K562 (cell line): ENCODE results near the gene LRRC74B. TPM values are rescaled to one million over a fixed set of nuclear protein-coding genes. Genes with fewer than 3 reads are reported as not detected.
A peak's percentile ranks its signal among the peaks of the same experiment; 100 is the strongest.

Experiments used
- ATF2 ChIP-seq: sonication (generic); formaldehyde crosslinking; IDR thresholded peaks from 2 replicates; pipeline ENCODE4 v1.8.1; 2022; ENCODE audit warnings: missing genetic modification reagents
- CHCHD3 ChIP-seq: fragments of 250-450 bp; sonication (Bioruptor Pico); IDR thresholded peaks from 2 replicates; pipeline ENCODE4 v2.1.2; 2022; ENCODE audit warnings: mild to moderate bottlenecking
- CHD2 ChIP-seq: IDR thresholded peaks from 2 replicates; pipeline ENCODE4 v1.6.1; 2011; ENCODE audit warnings: low read depth, low read length
- DPF2 ChIP-seq: fragments of 450-650 bp; IDR thresholded peaks from 2 replicates; pipeline ENCODE4 v1.6.1; 2016
- ELF2 ChIP-seq: fragments of 250-450 bp; sonication (Bioruptor Pico); IDR thresholded peaks from 2 replicates; pipeline ENCODE4 v1.5.0; 2021; ENCODE audit warnings: mild to moderate bottlenecking
- EP300 ChIP-seq: IDR thresholded peaks from 2 replicates; pipeline ENCODE4 v1.6.1; 2012; ENCODE audit warnings: low read length, improper control_type of control experiment
- FOXA1 ChIP-seq: fragments of 450-650 bp; IDR thresholded peaks from 2 replicates; pipeline ENCODE4 v1.6.1; 2016; ENCODE audit warnings: mild to moderate bottlenecking, borderline replicate concordance
- HOXB6 ChIP-seq: fragments of 250-450 bp; sonication (Bioruptor Pico); IDR thresholded peaks from 2 replicates; pipeline ENCODE4 v1.5.1; 2022; ENCODE audit warnings: mild to moderate bottlenecking, borderline replicate concordance
- LCOR ChIP-seq: sonication (generic); formaldehyde crosslinking; IDR thresholded peaks from 2 replicates; pipeline ENCODE4 v1.8.0; 2022; ENCODE audit warnings: mild to moderate bottlenecking, missing genetic modification reagents
- MXD1 ChIP-seq: fragments of 250-450 bp; sonication (Bioruptor Pico); IDR thresholded peaks from 2 replicates; pipeline ENCODE4 v1.8.0; 2021; ENCODE audit warnings: borderline replicate concordance, mild to moderate bottlenecking, moderate library complexity; ENCODE audit not compliant: poor library complexity, severe bottlenecking
- MXI1 ChIP-seq: IDR thresholded peaks from 2 replicates; pipeline ENCODE4 v1.6.1; 2011; ENCODE audit warnings: low read depth, mild to moderate bottlenecking, improper control_type of control experiment, low read length
- PHF8 ChIP-seq: fragments of 200-600 bp; sonication (generic); IDR thresholded peaks from 2 replicates; pipeline ENCODE4 v1.6.1; 2012; ENCODE audit warnings: mixed run types, mild to moderate bottlenecking, inconsistent platforms, low read length, moderate library complexity, borderline replicate concordance
- PRPF4 ChIP-seq: fragments of 200-400 bp; formaldehyde crosslinking; IDR thresholded peaks from one replicate; pipeline ENCODE4 v1.6.1; 2017; ENCODE audit warnings: low read length, low read depth, mild to moderate bottlenecking; ENCODE audit not compliant: insufficient read depth, poor library complexity, severe bottlenecking
- PURB ChIP-seq: sonication (generic); formaldehyde crosslinking; IDR thresholded peaks from 2 replicates; pipeline ENCODE4 v1.9.0; 2021; ENCODE audit warnings: low read depth, mild to moderate bottlenecking, missing genetic modification reagents
- RNF219 ChIP-seq: fragments of 250-450 bp; sonication (Bioruptor Pico); IDR thresholded peaks from 2 replicates; pipeline ENCODE4 v1.5.0; 2022; ENCODE audit warnings: mild to moderate bottlenecking
- TBL1XR1 ChIP-seq, 2 experiments: IDR thresholded peaks; 2 replicates each; pipeline ENCODE4 v1.6.1; 2012; ENCODE audit warnings: improper control_type of control experiment in 2 of 2, low read length in 2 of 2, mild to moderate bottlenecking in 1 of 2
- TCFL5 ChIP-seq: fragments of 250-450 bp; sonication (Bioruptor Pico); conservative IDR thresholded peaks from 2 replicates; pipeline ENCODE4 v1.6.1; 2021; ENCODE audit warnings: mild to moderate bottlenecking, moderate library complexity, matching md5 sums
- ZNF354B ChIP-seq: fragments of 250-450 bp; sonication (Bioruptor Pico); IDR thresholded peaks from 2 replicates; pipeline ENCODE4 v1.4.0; 2020
- ZNF395 ChIP-seq: fragments of 200-800 bp; sonication (Bioruptor generic); IDR thresholded peaks from 2 replicates; pipeline ENCODE4 v1.6.1; 2017; ENCODE audit warnings: missing genetic modification characterization, missing compliant biosample characterization
- ZNF655 ChIP-seq: fragments of 250-450 bp; sonication (Bioruptor Pico); IDR thresholded peaks from 2 replicates; pipeline ENCODE4 v1.5.0; 2021
- ZNF76 ChIP-seq: fragments of 250-450 bp; sonication (Bioruptor Pico); IDR thresholded peaks from 2 replicates; pipeline ENCODE4 v1.4.0; 2020; ENCODE audit warnings: mild to moderate bottlenecking, moderate library complexity, borderline replicate concordance
- ZNF79 ChIP-seq: fragments of 250-450 bp; sonication (Bioruptor Pico); IDR thresholded peaks from 2 replicates; pipeline ENCODE4 v1.4.0; 2020; ENCODE audit warnings: low read depth, mild to moderate bottlenecking, moderate library complexity
- ZNF830 ChIP-seq: fragments of 250-450 bp; sonication (Bioruptor Pico); IDR thresholded peaks from 2 replicates; pipeline ENCODE4 v1.5.0; 2021; ENCODE audit warnings: mild to moderate bottlenecking
- polyA plus RNA-seq, 8 experiments: library from polyadenylated mRNA; depleted of rRNA in 4 of 8; stranded (reverse) in 5 of 8; unstranded in 3 of 8; fragments of >200 nt; fragmentation: Nextera tagmentation in 2 of 8; fragmentation: Illumina TruSeq in 1 of 8; extraction: Ambion mirVana in 2 of 8; extraction: Trizol in 1 of 8; gene quantifications; 2 replicates each; pipeline versions ENCODE4 v1.2.1 to v1.2.3, GENCODE V29; 2011 to 2014; ENCODE audit warnings: inconsistent platforms in 1 of 8, missing spikeins in 1 of 8
- total RNA-seq, 7 experiments: library from RNA; depleted of rRNA in 6 of 7; stranded (reverse); fragments of >200 nt in 6 of 7; fragmentation: Illumina TruSeq in 2 of 7; extraction: Trizol in 2 of 7; gene quantifications; 2 replicates each; pipeline versions ENCODE4 v1.2.1 to v1.2.3, GENCODE V29; 2011 to 2021; ENCODE audit warnings: low replicate concordance in 1 of 7

The LRRC74B gene
- total and polyA plus RNA-seq, 9 of the 15 experiments (the other 6 are each of a cell fraction or from before 2014, with no cell fraction given), result not detected

DNA sequence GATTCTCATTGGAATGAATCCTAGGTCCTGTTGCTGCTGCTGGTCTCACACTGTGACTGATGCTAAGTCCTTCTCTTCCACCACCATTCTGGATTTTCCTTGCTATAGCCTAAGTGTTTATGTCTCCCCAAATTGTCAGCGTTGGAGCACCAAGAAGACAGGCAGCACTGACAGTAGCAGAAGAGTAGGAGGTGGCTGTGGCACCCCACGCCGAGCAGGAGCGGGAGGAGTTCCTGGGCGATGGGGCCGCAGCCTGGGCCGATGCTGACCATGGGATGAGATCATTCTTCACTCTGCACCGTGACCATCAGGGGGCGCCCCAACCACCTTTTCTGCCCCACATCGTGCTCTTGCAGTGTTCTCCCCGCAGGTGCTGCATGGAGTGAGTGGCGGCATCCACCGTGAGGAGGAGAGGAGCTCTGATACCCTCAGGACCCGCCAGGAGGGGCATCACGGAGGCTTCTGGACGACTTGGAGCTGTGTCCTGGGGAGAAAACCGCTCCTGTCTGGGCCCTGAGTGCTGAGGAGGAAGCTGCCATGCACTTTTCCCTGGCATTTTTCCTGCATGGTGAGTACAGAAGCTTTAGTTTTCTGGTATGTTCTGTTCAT lies 57.0 kb downstream of the LRRC74B start (continued):
- TF ChIP-seq RNF219 (CRISPR knock-in tag) (no peak), TCFL5 (no peak), ZNF655 (CRISPR knock-in tag) (no peak), ELF2 (peak; percentile 73), HOXB6 (CRISPR knock-in tag) (no peak; the same call in 1 of the 2 replicates), ZNF830 (CRISPR knock-in tag) (no peak), CHCHD3 (CRISPR knock-in tag) (peak; percentile 85; the same call in 1 of the 2 replicates), PRPF4 (no peak), FOXA1 (no peak), ZNF76 (CRISPR knock-in tag) (no peak), LCOR (CRISPR knock-in tag) (no peak), ZNF395 (no peak), MXD1 (CRISPR knock-in tag) (no peak), ZNF354B (CRISPR knock-in tag) (no peak), EP300 (peak; percentile 39; the same call in 1 of the 2 replicates), PHF8 (no peak; the same call in 1 of the 2 replicates), CHD2 (no peak), MXI1 (no peak), TBL1XR1 (IDR thresholded peaks at IDR 0.05; ENCODE audit: low read length in 2 of 2) (0 out of 4 replicates have a peak, but pooled peaks of 1 of the 2 experiments have one; percentile 53), DPF2 (no peak), PURB (CRISPR knock-in tag) (no peak), ZNF79 (CRISPR knock-in tag) (no peak), ATF2 (CRISPR knock-in tag) (no peak)
